HTERT RPE-1 (cell line): ENCODE data around the gene CFAP97D2.
"Not testable (repeated sequence)": the region's sequence is repeated elsewhere in the genome, so short reads cannot be mapped to it uniquely, and the experiment has no call there.

Experiments used
- in situ Hi-C: fragments of 300-500 bp; cut with MboI; formaldehyde crosslinking; loops from 4 replicates; pipeline ENCODE4 v1.14.3; 2020; ENCODE audit warnings: low sequenced_read_pairs

The CFAP97D2 gene

GRCh38 chr13:114143806-114144605 lies 35.1 kb upstream of the CFAP97D2 start:
- in situ Hi-C loops = no loop called here

- in situ Hi-C loops = no loop called here
Observed at GRCh38 chr13:114144606-114145244, 34.3 kb upstream of the CFAP97D2 start.

DNA sequence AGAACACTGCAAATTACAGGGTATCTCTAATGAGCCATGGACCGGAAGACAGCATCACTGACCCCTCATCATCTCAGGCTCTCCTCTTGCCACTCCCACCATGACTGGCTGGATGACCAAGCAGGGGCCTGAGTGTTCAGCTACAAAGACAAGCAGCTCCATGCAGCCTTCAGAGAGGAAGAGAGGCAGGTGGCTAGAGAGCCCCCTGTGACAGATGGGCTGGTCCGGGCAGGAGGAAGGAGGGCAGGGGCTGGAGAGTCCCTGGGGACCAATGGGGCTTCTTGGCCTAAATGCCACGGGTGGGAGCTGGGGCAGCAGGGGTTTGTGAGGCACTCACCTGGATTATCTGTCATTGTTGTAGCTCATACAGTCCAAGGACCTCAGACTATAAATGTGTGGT lies 33.8 kb upstream of the CFAP97D2 start:
- in situ Hi-C loops = no loop called here

GRCh38 chr13:114145722-114146121 lies 33.3 kb upstream of the CFAP97D2 start:
- in situ Hi-C loops = no loop called here

DNA sequence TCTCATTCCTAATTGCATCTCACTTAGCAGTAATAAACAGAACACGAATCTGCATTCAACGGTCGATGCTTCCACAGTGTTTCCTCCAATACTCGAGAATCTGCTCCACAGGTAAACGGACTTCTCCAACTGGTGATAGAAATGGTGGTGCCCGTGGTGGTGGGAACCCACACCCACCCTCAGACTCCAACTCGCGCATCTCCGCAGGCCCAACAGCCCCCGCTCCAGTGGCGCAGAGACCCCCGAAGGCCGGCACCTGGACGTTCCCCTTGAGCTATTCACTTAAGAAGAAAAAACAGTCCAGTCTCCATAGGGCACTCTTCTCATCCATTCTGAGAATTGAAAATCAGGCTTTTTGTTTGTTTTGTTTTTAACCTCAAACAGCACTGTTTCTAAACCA lies 32.9 kb upstream of the CFAP97D2 start:
- in situ Hi-C loops = no loop called here

- in situ Hi-C loops = no loop called here
Observed at GRCh38 chr13:114146629-114147028, 32.4 kb upstream of the CFAP97D2 start.

DNA sequence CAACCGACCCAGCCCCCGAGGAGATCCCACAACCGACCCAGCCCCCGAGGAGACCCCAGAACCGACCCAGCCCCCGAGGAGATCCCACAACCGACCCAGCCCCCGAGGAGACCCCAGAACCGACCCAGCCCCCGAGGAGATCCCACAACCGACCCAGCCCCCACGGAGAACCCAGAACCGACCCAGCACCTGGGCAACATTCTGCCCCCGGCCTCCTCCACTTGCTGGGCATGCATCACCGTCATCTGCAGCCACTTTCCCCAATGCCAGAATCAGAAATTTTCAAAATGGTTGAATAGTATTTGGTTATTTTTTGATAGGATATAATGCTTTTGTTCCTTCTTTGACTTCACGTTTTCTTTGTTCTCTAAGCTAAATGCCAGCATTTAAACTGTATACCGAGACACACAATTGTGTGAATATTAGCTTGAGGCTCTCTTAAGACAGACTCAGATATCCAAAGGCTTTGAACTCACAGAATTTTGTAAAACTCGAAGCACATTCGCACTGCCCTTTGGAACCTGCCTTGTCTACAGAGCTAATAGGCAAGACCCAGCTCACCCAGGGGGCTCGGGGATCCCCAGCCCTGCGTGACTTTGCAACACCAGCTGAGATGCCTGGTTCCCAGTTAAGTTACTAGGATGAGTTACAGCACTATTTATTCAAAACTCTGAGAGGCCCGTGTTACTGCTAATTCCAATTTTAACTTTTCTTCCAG lies 31.1 kb upstream of the CFAP97D2 start:
- in situ Hi-C loops = no loop called here

DNA sequence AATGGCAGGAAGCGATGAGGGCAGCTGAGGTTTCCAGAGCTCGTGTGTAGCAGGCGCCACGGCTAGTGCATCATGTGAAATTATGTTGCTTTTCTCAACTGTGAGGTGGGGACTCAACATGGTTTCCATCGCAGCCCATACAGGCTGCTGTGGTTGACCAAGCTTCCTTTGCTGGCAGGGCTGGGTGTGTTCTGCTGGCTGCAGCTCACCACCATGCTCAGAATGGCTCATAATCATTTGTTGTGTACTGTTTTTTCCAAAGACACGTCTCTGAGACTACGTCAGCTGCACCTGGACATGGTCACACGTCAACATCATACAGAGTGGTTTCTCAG lies 30.6 kb upstream of the CFAP97D2 start:
- in situ Hi-C loops = no loop called here

DNA sequence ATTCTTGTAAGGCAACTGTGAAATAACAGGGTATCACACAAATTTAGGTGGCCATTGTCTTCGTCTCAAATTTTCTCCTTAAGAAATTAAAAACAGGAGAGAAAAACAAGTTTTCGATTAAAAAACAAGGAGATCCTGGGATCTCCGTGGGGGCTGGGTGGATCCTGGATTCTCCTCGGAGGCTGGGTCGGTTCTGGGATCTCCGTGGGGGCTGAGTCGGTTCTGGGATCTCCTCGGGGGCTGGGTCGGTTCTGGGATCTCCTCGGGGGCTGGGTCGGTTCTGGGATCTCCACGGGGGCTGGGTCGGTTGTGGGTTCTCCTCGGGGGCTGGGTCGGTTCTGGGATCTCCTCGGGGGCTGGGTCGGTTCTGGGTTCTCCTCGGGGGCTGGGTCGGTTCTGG lies 30.2 kb upstream of the CFAP97D2 start:
- in situ Hi-C loops = not testable (repeated sequence)

DNA sequence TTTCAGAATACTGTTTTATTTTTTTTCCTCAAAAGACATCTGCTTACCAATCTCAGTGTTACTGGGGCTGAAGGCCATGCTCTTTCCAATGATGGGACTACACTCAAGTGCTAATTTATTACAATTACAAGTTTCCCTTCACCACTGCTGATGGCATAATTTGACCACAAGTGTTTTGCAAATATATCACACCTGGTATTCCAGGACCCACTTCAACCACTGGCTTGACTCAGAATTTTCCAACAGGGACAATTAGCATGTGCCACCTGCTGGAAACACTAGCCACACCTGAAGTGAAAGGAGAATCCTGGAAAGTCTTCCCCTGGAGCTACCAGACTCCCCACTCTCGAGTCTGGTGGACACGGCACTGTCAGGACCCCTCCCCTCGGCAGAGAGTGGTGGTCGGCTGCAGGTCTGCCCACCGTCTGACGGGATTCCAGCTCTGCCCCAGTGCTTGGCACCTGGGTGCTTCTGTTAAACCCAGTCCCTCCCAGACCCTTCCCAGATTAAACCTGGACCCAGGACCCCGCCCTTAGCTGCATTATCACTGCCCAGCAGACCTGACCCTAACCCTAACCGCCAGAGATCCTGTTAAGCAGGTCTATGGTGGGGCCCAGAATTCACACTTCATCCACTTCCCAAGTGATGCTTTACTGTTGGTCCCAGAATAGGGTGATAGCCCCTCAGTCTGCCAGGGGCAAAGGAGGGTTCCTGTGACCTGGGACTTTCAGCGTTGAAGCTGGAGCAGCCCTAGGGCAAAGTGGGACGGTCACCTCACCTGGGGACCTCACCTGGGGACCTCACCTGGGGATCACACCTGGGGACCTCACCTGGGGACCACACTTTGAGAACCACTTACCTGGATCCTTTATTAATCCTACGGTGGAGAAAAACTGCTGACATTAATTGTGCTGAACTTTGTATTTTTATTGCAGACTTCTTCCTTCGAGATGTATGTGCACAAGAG lies 29.0 kb upstream of the CFAP97D2 start:
- in situ Hi-C loops = no loop called here

DNA sequence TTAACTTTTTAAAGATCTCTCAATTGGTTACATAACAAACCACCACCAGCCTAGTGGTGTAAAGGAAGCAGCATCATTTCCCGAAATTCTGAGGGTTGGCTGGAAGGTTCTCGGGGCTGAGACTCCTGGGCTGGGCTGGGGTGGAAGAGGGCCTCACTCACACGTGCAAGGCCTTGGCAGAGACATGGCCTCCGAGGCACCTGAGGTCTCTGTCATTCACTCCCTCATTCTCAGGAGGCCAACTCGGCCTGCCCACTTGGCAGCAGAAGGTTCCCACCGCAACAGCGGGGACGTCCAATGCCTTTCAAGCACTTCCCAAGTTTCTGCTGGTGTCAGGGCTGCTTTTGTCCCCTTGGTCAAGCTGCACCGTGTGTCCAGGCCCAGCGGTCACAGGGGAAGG lies 28.0 kb upstream of the CFAP97D2 start:
- in situ Hi-C loops = no loop called here

GRCh38 chr13:114151565-114152284 lies 27.3 kb upstream of the CFAP97D2 start:
- in situ Hi-C loops = no loop called here

GRCh38 chr13:114152285-114152645 lies 26.8 kb upstream of the CFAP97D2 start:
- in situ Hi-C loops = no loop called here

GRCh38 chr13:114152831-114153371 lies 26.2 kb upstream of the CFAP97D2 start:
- in situ Hi-C loops = no loop called here

DNA sequence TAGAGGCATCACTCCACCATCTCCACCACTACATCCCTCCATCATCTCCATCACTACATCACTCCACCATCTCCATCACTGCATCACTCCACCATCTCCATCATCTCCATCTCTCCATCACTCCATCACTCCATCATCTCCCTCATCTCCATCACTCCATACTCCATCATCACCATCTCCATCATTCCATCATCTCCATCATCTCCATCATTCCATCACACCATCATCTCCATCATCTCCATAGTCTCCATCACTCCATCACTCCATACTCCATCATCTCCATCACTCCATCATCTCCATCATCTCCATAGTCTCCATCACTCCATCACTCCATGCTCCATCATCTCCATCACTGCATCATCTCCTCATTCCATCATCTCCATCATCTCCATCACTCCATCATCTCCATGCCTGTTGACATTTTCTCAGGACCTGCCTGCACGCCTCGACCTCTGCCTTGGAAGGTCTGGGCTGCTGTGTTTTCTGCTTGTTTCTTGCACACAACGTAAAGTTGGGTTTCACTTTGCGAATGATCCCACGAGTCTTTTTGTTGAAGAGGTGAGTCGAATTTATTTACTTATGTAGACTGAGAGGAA lies 25.5 kb upstream of the CFAP97D2 start:
- in situ Hi-C loops = no loop called here

DNA sequence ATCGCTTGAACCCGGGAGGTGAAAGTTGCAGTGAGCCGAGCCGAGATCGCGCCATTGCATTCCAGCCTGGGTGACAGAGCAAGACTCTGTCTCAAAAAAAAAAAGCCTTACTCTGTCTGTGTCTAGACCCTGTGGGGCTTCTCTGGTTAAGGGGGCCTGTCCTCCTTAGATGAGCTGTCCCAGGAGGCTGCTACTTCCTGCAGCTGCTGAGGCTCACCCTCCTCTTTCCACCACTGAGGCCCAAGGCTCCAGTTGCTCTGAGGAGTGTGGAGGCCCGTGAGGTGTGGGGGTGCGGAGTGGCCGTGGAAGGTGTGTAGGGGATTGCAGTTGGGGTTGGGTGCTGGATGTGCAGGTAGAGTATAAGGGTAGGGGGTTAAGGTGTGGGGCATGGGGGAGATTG lies 24.6 kb upstream of the CFAP97D2 start:
- in situ Hi-C loops = no loop called here

DNA sequence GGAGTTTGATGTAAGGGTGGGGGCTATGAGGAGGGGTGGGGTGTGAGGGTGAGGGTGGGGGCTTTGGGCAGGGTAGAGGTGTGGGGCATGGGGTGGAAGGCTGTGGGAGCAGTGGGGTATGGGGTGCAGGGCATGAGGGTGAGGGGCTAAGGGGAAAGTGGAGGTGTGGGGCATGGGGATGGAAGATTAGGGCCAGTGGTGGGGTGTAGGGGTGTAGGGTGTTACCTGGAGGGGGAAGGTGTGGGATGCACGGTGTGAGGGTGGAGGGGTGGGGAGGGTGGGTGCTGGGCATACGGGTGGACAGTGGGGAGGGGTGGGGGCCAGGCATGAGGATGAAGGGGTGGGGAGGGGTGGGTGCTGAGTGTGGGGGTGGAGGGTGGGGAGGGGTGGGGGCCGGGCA lies 23.7 kb upstream of the CFAP97D2 start:
- in situ Hi-C loops = no loop called here

- in situ Hi-C loops = no loop called here
Observed at GRCh38 chr13:114155926-114156883, 22.9 kb upstream of the CFAP97D2 start.
